ENCODE data around the gene ITGB3BP. TPM values are rescaled to one million over a fixed set of nuclear protein-coding genes. Genes with fewer than 3 reads are reported as not detected.

Gene ITGB3BP
- total RNA-seq, 1 experiment from 2014 or later: 75.0 TPM

DNA sequence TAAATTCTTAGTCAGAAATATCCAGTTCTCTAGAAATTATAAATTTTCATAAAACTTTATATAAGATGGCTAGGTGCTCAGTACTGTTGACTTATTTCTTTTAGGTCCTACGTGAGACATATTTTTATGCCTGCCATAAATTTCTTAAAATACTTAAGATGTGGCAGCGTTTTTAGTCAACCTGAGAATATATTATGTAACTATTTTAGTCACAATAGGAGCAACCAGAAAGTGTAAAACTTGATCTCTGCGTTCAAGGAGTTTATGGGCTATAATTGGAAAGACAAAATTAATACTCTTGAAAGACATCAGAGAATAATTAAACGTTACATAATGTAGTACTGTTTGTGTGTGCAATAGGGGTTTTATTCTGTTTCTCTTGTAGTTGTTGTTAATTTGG is 46.0 kb upstream of the ITGB3BP start:
- no peaks in the 10 kb centered on the region for H3K27me3 ChIP-seq (replicated peaks; ENCODE audit: insufficient read depth, low read depth, low read length, poor library complexity)
- DNase-seq (ENCODE audit: low spot score): no peak
- ChIA-PET CTCF (no interaction called here), POLR2A (ENCODE audit: low non-redundant PET) (no interaction called here)
- H3K36me3 ChIP-seq (ENCODE audit: insufficient read depth, low read length, poor library complexity, severe bottlenecking): no peaks in the 10 kb centered on the region
- TF ChIP-seq EZH2 (IDR thresholded peaks at IDR 0.05; ENCODE audit: borderline replicate concordance, low read depth, low read length, poor library complexity, severe bottlenecking): no peak
- TF ChIP-seq, protein P1, sequence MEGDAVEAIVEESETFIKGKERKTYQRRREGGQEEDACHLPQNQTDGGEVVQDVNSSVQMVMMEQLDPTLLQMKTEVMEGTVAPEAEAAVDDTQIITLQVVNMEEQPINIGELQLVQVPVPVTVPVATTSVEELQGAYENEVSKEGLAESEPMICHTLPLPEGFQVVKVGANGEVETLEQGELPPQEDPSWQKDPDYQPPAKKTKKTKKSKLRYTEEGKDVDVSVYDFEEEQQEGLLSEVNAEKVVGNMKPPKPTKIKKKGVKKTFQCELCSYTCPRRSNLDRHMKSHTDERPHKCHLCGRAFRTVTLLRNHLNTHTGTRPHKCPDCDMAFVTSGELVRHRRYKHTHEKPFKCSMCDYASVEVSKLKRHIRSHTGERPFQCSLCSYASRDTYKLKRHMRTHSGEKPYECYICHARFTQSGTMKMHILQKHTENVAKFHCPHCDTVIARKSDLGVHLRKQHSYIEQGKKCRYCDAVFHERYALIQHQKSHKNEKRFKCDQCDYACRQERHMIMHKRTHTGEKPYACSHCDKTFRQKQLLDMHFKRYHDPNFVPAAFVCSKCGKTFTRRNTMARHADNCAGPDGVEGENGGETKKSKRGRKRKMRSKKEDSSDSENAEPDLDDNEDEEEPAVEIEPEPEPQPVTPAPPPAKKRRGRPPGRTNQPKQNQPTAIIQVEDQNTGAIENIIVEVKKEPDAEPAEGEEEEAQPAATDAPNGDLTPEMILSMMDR (conservative IDR thresholded peaks at IDR 0.05; ENCODE audit: low read depth, low read length): no peak
- intact Hi-C loops (cut with micrococcal nuclease; ENCODE audit: unreplicated experiment): no loop called here
- no peak overlapping the region for H3K4me3 ChIP-seq (ENCODE audit: low read depth, low read length, poor library complexity, severe bottlenecking)
- no TSS peak for BruUV-seq (replicated peaks)
- no peaks in the 10 kb centered on the region for H3K4me1 ChIP-seq (ENCODE audit: insufficient read depth, low read length, poor library complexity, severe bottlenecking)
- no peaks in the 10 kb centered on the region for H3K9me3 ChIP-seq (ENCODE audit: low read depth, low read length, poor library complexity, severe bottlenecking)
- H3K27ac ChIP-seq (ENCODE audit: low read depth, low read length, poor library complexity, severe bottlenecking): no peak overlapping the region

DNA sequence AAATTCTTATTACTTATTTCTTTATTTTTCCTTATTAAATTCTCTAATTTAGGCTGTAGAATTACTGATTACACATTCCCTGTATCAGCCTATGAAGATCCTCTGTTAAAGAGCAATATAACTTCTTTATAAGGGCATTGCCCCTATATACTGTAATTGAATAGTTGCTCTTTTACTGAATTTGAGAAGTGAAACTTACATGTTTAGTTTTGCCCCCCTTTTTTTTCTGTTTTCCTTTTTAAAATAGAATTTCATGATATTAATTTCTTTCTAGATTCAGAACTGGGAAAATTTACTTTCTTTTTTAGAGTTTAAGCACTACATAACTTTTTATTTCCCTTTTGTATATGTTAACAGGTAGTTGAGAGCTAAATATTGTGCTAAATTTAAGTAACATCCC is 40.7 kb upstream of the ITGB3BP start:
- no peaks in the 10 kb centered on the region for H3K9me3 ChIP-seq (ENCODE audit: low read depth, low read length, poor library complexity, severe bottlenecking)
- no TSS peak for BruUV-seq (replicated peaks)
- no peak overlapping the region for H3K27ac ChIP-seq (ENCODE audit: low read depth, low read length, poor library complexity, severe bottlenecking)
- H3K27me3 ChIP-seq (replicated peaks; ENCODE audit: insufficient read depth, low read depth, low read length, poor library complexity): no peaks in the 10 kb centered on the region
- ChIA-PET CTCF (no interaction called here), POLR2A (ENCODE audit: low non-redundant PET) (no interaction called here)
- no peaks in the 10 kb centered on the region for H3K36me3 ChIP-seq (ENCODE audit: insufficient read depth, low read length, poor library complexity, severe bottlenecking)
- H3K4me1 ChIP-seq (ENCODE audit: insufficient read depth, low read length, poor library complexity, severe bottlenecking): no peaks in the 10 kb centered on the region
- no peak for DNase-seq (ENCODE audit: low spot score)
- no peak overlapping the region for H3K4me3 ChIP-seq (ENCODE audit: low read depth, low read length, poor library complexity, severe bottlenecking)
- intact Hi-C loops (cut with micrococcal nuclease; ENCODE audit: unreplicated experiment): no loop called here
- TF ChIP-seq EZH2 (IDR thresholded peaks at IDR 0.05; ENCODE audit: borderline replicate concordance, low read depth, low read length, poor library complexity, severe bottlenecking): no peak
- TF ChIP-seq, protein P1 (conservative IDR thresholded peaks at IDR 0.05; ENCODE audit: low read depth, low read length): no peak

DNA sequence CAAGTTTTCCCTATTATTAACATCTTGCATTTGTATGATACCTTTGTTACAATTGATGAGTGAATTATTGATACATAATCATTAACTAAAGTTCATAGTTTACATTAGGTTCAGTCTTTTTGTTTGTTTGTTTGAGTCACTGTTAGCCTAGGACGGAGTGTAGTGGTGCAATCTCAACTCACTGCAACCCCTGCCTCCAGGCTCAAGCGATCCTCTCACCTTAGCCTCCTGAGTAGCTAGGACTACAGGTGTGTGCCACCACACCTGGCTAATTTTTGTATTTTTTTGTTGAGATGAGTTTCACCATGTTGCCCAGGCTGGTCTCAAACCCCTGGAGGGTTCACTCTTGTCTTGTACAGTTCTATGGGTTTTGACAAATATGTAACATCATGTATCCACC is 36.3 kb upstream of the ITGB3BP start:
- ChIA-PET CTCF (no interaction called here), POLR2A (ENCODE audit: low non-redundant PET) (no interaction called here)
- intact Hi-C loops (cut with micrococcal nuclease; ENCODE audit: unreplicated experiment): loop anchor here (5.0 kb wide), 1 partner anchor 688 kb away; no protein-coding TSS in a partner anchor
- Histone ChIP-seq H3K36me3 (ENCODE audit: insufficient read depth, low read length, poor library complexity, severe bottlenecking) (no peaks in the 10 kb centered on the region), H3K9me3 (ENCODE audit: low read depth, low read length, poor library complexity, severe bottlenecking) (no peaks in the 10 kb centered on the region), H3K27ac (ENCODE audit: low read depth, low read length, poor library complexity, severe bottlenecking) (no peak overlapping the region), H3K4me1 (ENCODE audit: insufficient read depth, low read length, poor library complexity, severe bottlenecking) (no peaks in the 10 kb centered on the region), H3K27me3 (replicated peaks; ENCODE audit: insufficient read depth, low read depth, low read length, poor library complexity) (no peaks in the 10 kb centered on the region), H3K4me3 (ENCODE audit: low read depth, low read length, poor library complexity, severe bottlenecking) (no peak overlapping the region)
- DNase-seq (ENCODE audit: low spot score): no peak
- TF ChIP-seq, protein P1 (conservative IDR thresholded peaks at IDR 0.05; ENCODE audit: low read depth, low read length): no peak
- no peak for TF ChIP-seq EZH2 (IDR thresholded peaks at IDR 0.05; ENCODE audit: borderline replicate concordance, low read depth, low read length, poor library complexity, severe bottlenecking)
- BruUV-seq (replicated peaks): no TSS peak

All from A673 (cell line).